Adrenal gland (tissue), 12 donors: ENCODE measurements around the gene ARAP3. TPM values are rescaled to one million over a fixed set of nuclear protein-coding genes. Genes with fewer than 3 reads are reported as not detected.
A peak's percentile ranks its signal among the peaks of the same experiment; 100 is the strongest.

Source experiments
- DNase-seq, 7 donors: peaks; one replicate each; pipeline ENCODE4 v3.0.0-alpha.2; 2019 to 2020
- H3K27ac ChIP-seq, 5 donors: fragments of 200-600 bp; sonication (generic) in 4 of 5; 1 replicate in 3 of 5; 2 replicates in 2 of 5; pipeline versions ENCODE4 v1.5.1 to v1.8.0; 2016 to 2020; ENCODE audit warnings: mild to moderate bottlenecking in 1 of 5
- H3K27me3 ChIP-seq: fragments of 200-600 bp; 2 replicates; pipeline ENCODE4 v1.8.0; 2021
- H3K36me3 ChIP-seq, 2 donors: fragments of 200-600 bp; replicated peaks in 1 of 2; 1 replicate in 1 of 2; 2 replicates in 1 of 2; pipeline versions ENCODE4 v1.5.1 to v1.8.0; 2018 to 2022
- H3K4me1 ChIP-seq, 2 donors: fragments of 200-600 bp; replicated peaks in 1 of 2; 1 replicate in 1 of 2; 2 replicates in 1 of 2; pipeline versions ENCODE4 v1.5.1 to v1.8.0; 2018 to 2021
- H3K4me3 ChIP-seq, 4 donors: fragments of 200-600 bp; sonication (generic) in 3 of 4; one replicate each; pipeline ENCODE4 v1.5.1; 2016 to 2018
- H3K9me3 ChIP-seq, 3 donors: fragments of 200-600 bp; sonication (generic) in 1 of 3; replicated peaks in 1 of 3; 1 replicate in 2 of 3; 2 replicates in 1 of 3; pipeline versions ENCODE4 v1.5.1 to v1.8.0; 2016 to 2021
- CTCF ChIP-seq, 6 experiments: fragments of 450-650 bp in 4 of 6; fragments of 200-600 bp in 2 of 6; sonication (generic) in 1 of 6; IDR thresholded peaks; 1 replicate in 5 of 6; 2 replicates in 1 of 6; pipeline versions ENCODE4 v1.5.1 to v1.8.0; 2016 to 2021; ENCODE audit warnings: antibody characterized with exemption in 6 of 6, mild to moderate bottlenecking in 2 of 6, moderate library complexity in 1 of 6
- POLR2A ChIP-seq, 2 donors: fragments of 450-650 bp; IDR thresholded peaks; one replicate each; pipeline ENCODE4 v1.6.1; 2017; ENCODE audit warnings: antibody characterized with exemption in 2 of 2, mild to moderate bottlenecking in 2 of 2, moderate library complexity in 1 of 2
- WGBS, 4 donors: extraction: QIAGEN DNeasy Blood & Tissue Kit in 2 of 4; methylation state at CpG; one replicate each; pipeline versions ENCODE4 v1.1.5 to v1.1.7; 2013 to 2017; 5-methylcytosine and 5-hydroxymethylcytosine counted together
- intact Hi-C, 2 donors: fragments of 100-400 bp; cut with DNase I; formaldehyde crosslinking; loops; one replicate each; pipeline versions ENCODE4 v1.14.1 to v1.15.0; 2022 to 2023
- polyA plus RNA-seq, 3 donors: library from polyadenylated mRNA; stranded (reverse); fragments of 200-250 nt in 2 of 3; fragments of 350-450 nt in 1 of 3; fragmentation: Illumina TruSeq in 1 of 3; extraction: RNeasy Lipid Tissue Mini Kit (QIAGEN cat#74804) in 1 of 3; gene quantifications; one replicate each; pipeline ENCODE4 v1.2.3, GENCODE V29; 2013 to 2014
- total RNA-seq, 9 donors: library from RNA; depleted of rRNA in 4 of 9; stranded (reverse); fragments of >200 nt in 4 of 9; fragments of 120-200 nt in 1 of 9; fragmentation: NEBNext Ultra II Directional in 1 of 9; extraction: Animal tissue kit (Norgen Biotek cat#: 25700) in 1 of 9; gene quantifications; one replicate each; pipeline versions ENCODE4 v1.1.0 to v1.2.4, GENCODE V29; 2013 to 2023
- donor health status: healthy with polysubstance abuse.
- donor health status: Bipolar disorder and iron deficiency.
- donor health status: DM: yes; HTN: yes; CAD: no.
- donor health status: DM: no; HTN: no; CAD: no.
- donor health status: DM: no; HTN: no; CAD: no.
- donor health status: DM: yes; HTN: yes; CAD: no.

Gene ARAP3
- total and polyA plus RNA-seq, 12 donors, result 3.0 to 38.6 (median 10.7) TPM

GRCh38 chr5:141605523-141606277, 76.3 kb downstream of the ARAP3 start:
- DNase-seq, result peak in 3 of 7 donors; percentile 45 to 75 (median 49)
- Histone ChIP-seq H3K27ac (peak overlapping the region in 4 of 5 donors; percentile 4 to 46 (median 34)), H3K27me3 (no peaks in the 10 kb centered on the region), H3K4me3 (no peak overlapping the region), H3K9me3 (no peaks in the 10 kb centered on the region), H3K4me1 (peaks cover 3 to 41% of the 10 kb centered on the region in 2 donors), H3K36me3 (no peaks in the 10 kb centered on the region)
- 59 to 83% (median 71%) methylated on average over 6 of the region's 6 CpGs for WGBS, 4 donors
- TF ChIP-seq CTCF (IDR thresholded peaks at IDR 0.05), result no peak
- no peak for TF ChIP-seq POLR2A (IDR thresholded peaks at IDR 0.05)
- intact Hi-C loops, result no loop called here

- WGBS, 4 donors, result 53 to 65% (median 60%) methylated on average over 6 of the region's 6 CpGs
- H3K27ac ChIP-seq, result peak overlapping the region in 1 of 5 donors; percentile 74
- H3K4me1 ChIP-seq, result peaks cover 3 to 41% of the 10 kb centered on the region in 2 donors
- H3K9me3 ChIP-seq, result no peaks in the 10 kb centered on the region
- H3K27me3 ChIP-seq, result no peaks in the 10 kb centered on the region
- H3K36me3 ChIP-seq, result no peaks in the 10 kb centered on the region
- peak in 6 of 7 donors; percentile 55 to 84 (median 72) for DNase-seq
- intact Hi-C loops, result no loop called here
- TF ChIP-seq CTCF (IDR thresholded peaks at IDR 0.05) (no peak), POLR2A (IDR thresholded peaks at IDR 0.05) (no peak)
- H3K4me3 ChIP-seq, result no peak overlapping the region
Measured at GRCh38 chr5:141603923-141604717, 77.9 kb downstream of the ARAP3 start.

Other genes with a start within 250 kb of the ARAP3 start
- 100 to 1,000 TPM in 1 of 9 donors, 10 to 100 TPM in 7, 1 to 10 TPM in 1; 8.7 to 103 (median 76.5) TPM for gene PCDHGC3, start 206.3 kb downstream of the ARAP3 start, total RNA-seq
- gene PCDHGC3, start 206.3 kb downstream of the ARAP3 start, polyA plus RNA-seq, result 100 to 1,000 TPM in 1 of 3 donors, 10 to 100 TPM in 2; 70.4 to 112 (median 90.9) TPM
- 1 to 10 TPM in 8 of 9 donors, under 1 TPM in 1; 0.30 to 6.1 (median 1.8) TPM for gene PCDHGC4, start 197.2 kb downstream of the ARAP3 start, total RNA-seq
- 1 to 10 TPM in 1 of 3 donors, under 1 TPM in 2; 0.03 to 1.0 (median 0.53) TPM for gene PCDHGC4, start 197.2 kb downstream of the ARAP3 start, polyA plus RNA-seq
- gene PCDHGC5, start 193.1 kb downstream of the ARAP3 start, total RNA-seq, result 1 to 10 TPM in 7 of 9 donors, under 1 TPM in 2; 0.61 to 5.2 (median 3.0) TPM
- gene PCDHGC5, start 193.1 kb downstream of the ARAP3 start, polyA plus RNA-seq, result 1 to 10 TPM in 1 of 3 donors, under 1 TPM in 2; 0.10 to 1.1 (median 0.33) TPM
- 10 to 100 TPM; 17.8 to 91.2 (median 54.0) TPM for gene DIAPH1, start 63.2 kb downstream of the ARAP3 start, total RNA-seq
- gene DIAPH1, start 63.2 kb downstream of the ARAP3 start, polyA plus RNA-seq, result 10 to 100 TPM; 30.4 to 35.3 (median 35.0) TPM
- gene HDAC3, start 45.4 kb downstream of the ARAP3 start, total RNA-seq, result 100 to 1,000 TPM in 1 of 9 donors, 10 to 100 TPM in 8; 53.1 to 101 (median 79.7) TPM
- gene HDAC3, start 45.4 kb downstream of the ARAP3 start, polyA plus RNA-seq, result 10 to 100 TPM; 68.7 to 92.3 (median 84.9) TPM
- gene RELL2, start 45.2 kb downstream of the ARAP3 start, total RNA-seq, result 10 to 100 TPM in 2 of 9 donors, 1 to 10 TPM in 7; 4.8 to 13.2 (median 6.2) TPM
- 10 to 100 TPM in 2 of 3 donors, 1 to 10 TPM in 1; 2.3 to 37.6 (median 17.4) TPM for gene RELL2, start 45.2 kb downstream of the ARAP3 start, polyA plus RNA-seq
- gene FCHSD1, start 30.8 kb downstream of the ARAP3 start, total RNA-seq, result 10 to 100 TPM in 7 of 9 donors, 1 to 10 TPM in 2; 5.0 to 29.1 (median 16.4) TPM
- gene FCHSD1, start 30.8 kb downstream of the ARAP3 start, polyA plus RNA-seq, result 10 to 100 TPM in 2 of 3 donors, 1 to 10 TPM in 1; 3.7 to 53.9 (median 23.6) TPM
- gene PCDH1, start 196.2 kb upstream of the ARAP3 start, total RNA-seq, result 10 to 100 TPM in 4 of 9 donors, 1 to 10 TPM in 5; 3.7 to 16.8 (median 8.9) TPM
- 1 to 10 TPM; 4.6 to 6.1 (median 5.5) TPM for gene PCDH1, start 196.2 kb upstream of the ARAP3 start, polyA plus RNA-seq
- gene DELE1, start 241.6 kb upstream of the ARAP3 start, total RNA-seq, result 100 to 1,000 TPM; 102 to 162 (median 115) TPM
- 10 to 100 TPM; 65.2 to 73.2 (median 70.8) TPM for gene DELE1, start 241.6 kb upstream of the ARAP3 start, polyA plus RNA-seq